Neural cell (in vitro differentiated cells): ENCODE measurements around the gene EXOC3L2.

ENCODE experiments used
- EP300 ChIP-seq: fragments of 450-650 bp; conservative IDR thresholded peaks from 2 replicates; pipeline ENCODE4 v1.6.1; 2014; ENCODE audit warnings: antibody characterized with exemption, mild to moderate bottlenecking, moderate library complexity; ENCODE audit not compliant: poor library complexity, severe bottlenecking
- EZH2 ChIP-seq: fragments of 200-600, 300-800 bp; shearing (Covaris generic), sonication (generic); IDR thresholded peaks from 2 replicates; pipeline ENCODE4 v1.6.1; 2014; ENCODE audit warnings: antibody characterized with exemption, low read length, borderline replicate concordance, mild to moderate bottlenecking; ENCODE audit not compliant: insufficient read depth, poor library complexity, severe bottlenecking
- MXI1 ChIP-seq: fragments of 450-650 bp; conservative IDR thresholded peaks from 2 replicates; pipeline ENCODE4 v1.6.1; 2014; ENCODE audit warnings: antibody characterized with exemption, mild to moderate bottlenecking; ENCODE audit not compliant: poor library complexity, severe bottlenecking
- POLR2AphosphoS5 ChIP-seq: IDR thresholded peaks from 2 replicates; pipeline ENCODE4 v1.6.1; 2012
- RAD21 ChIP-seq: fragments of 450-650 bp; conservative IDR thresholded peaks from 2 replicates; pipeline ENCODE4 v1.6.1; 2014; ENCODE audit warnings: antibody characterized with exemption, mild to moderate bottlenecking, moderate library complexity
- SMC3 ChIP-seq: fragments of 450-650 bp; conservative IDR thresholded peaks from 2 replicates; pipeline ENCODE4 v1.6.1; 2014; ENCODE audit warnings: antibody characterized with exemption, mild to moderate bottlenecking, moderate library complexity; ENCODE audit not compliant: poor library complexity
- TAF1 ChIP-seq: IDR thresholded peaks from 2 replicates; pipeline ENCODE4 v1.6.1; 2012; ENCODE audit warnings: low read depth
- TF ChIP-seq, protein P1 (sequence below): fragments of 450-650 bp; IDR thresholded peaks from 2 replicates; pipeline ENCODE4 v1.5.1; 2014; ENCODE audit warnings: antibody characterized with exemption, mild to moderate bottlenecking, moderate library complexity; ENCODE audit not compliant: poor library complexity, severe bottlenecking
- TF ChIP-seq, protein P2 (sequence below): IDR thresholded peaks from 2 replicates; pipeline ENCODE4 v1.6.1; 2012; ENCODE audit warnings: borderline replicate concordance

DNA sequence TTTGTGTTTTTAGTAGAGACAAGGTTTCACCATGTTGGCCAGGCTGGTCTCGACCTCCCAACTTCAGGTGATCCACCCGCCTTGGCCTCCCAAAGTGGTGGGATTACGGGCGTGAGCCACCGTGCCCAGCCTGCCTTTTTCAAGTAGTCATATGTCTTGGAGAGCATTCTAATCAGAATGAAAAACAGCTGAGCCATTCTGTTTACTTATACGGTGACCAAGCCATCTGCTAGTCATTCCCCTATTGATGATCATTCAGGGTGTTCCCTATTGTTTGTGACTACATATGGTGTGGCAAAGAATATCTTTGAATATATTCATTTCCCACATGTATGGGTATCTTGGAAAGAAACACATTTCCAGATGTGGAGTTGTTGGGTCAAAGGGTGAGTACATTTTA, 49.4 kb downstream of the EXOC3L2 start:
- TF ChIP-seq RAD21 (no peak), TAF1 (no peak), MXI1 (no peak), EP300 (no peak), SMC3 (no peak), EZH2 (no peak), POLR2AphosphoS5 (no peak)
- TF ChIP-seq, protein P1, sequence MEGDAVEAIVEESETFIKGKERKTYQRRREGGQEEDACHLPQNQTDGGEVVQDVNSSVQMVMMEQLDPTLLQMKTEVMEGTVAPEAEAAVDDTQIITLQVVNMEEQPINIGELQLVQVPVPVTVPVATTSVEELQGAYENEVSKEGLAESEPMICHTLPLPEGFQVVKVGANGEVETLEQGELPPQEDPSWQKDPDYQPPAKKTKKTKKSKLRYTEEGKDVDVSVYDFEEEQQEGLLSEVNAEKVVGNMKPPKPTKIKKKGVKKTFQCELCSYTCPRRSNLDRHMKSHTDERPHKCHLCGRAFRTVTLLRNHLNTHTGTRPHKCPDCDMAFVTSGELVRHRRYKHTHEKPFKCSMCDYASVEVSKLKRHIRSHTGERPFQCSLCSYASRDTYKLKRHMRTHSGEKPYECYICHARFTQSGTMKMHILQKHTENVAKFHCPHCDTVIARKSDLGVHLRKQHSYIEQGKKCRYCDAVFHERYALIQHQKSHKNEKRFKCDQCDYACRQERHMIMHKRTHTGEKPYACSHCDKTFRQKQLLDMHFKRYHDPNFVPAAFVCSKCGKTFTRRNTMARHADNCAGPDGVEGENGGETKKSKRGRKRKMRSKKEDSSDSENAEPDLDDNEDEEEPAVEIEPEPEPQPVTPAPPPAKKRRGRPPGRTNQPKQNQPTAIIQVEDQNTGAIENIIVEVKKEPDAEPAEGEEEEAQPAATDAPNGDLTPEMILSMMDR, result no peak
- TF ChIP-seq, protein P2, sequence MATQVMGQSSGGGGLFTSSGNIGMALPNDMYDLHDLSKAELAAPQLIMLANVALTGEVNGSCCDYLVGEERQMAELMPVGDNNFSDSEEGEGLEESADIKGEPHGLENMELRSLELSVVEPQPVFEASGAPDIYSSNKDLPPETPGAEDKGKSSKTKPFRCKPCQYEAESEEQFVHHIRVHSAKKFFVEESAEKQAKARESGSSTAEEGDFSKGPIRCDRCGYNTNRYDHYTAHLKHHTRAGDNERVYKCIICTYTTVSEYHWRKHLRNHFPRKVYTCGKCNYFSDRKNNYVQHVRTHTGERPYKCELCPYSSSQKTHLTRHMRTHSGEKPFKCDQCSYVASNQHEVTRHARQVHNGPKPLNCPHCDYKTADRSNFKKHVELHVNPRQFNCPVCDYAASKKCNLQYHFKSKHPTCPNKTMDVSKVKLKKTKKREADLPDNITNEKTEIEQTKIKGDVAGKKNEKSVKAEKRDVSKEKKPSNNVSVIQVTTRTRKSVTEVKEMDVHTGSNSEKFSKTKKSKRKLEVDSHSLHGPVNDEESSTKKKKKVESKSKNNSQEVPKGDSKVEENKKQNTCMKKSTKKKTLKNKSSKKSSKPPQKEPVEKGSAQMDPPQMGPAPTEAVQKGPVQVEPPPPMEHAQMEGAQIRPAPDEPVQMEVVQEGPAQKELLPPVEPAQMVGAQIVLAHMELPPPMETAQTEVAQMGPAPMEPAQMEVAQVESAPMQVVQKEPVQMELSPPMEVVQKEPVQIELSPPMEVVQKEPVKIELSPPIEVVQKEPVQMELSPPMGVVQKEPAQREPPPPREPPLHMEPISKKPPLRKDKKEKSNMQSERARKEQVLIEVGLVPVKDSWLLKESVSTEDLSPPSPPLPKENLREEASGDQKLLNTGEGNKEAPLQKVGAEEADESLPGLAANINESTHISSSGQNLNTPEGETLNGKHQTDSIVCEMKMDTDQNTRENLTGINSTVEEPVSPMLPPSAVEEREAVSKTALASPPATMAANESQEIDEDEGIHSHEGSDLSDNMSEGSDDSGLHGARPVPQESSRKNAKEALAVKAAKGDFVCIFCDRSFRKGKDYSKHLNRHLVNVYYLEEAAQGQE, result no peak
